ENCODE data around the gene TRIM44. TPM values are rescaled to one million over a fixed set of nuclear protein-coding genes. Genes with fewer than 3 reads are reported as not detected.
"Not testable (repeated sequence)": the region's sequence is repeated elsewhere in the genome, so short reads cannot be mapped to it uniquely, and the experiment has no call there.

The TRIM44 gene
- total and polyA plus RNA-seq, 3 donors from 2014 or later, result 37.1 to 42.3 (median 41.6) TPM

- no peak for TF ChIP-seq CTCF (IDR thresholded peaks at IDR 0.05)
- TF ChIP-seq POLR2A (IDR thresholded peaks at IDR 0.05), result no peak
- no peak for DNase-seq
- Histone ChIP-seq H3K4me1 (no peaks in the 10 kb centered on the region), H3K27ac (no peak overlapping the region), H3K4me3 (no peak overlapping the region), H3K27me3 (no peaks in the 10 kb centered on the region), H3K36me3 (ENCODE audit: low read depth, missing control alignments) (no peaks in the 10 kb centered on the region), H3K9me3 (no peaks in the 10 kb centered on the region)
- intact Hi-C loops (cut with DNase I; ENCODE audit: low total_unique reads), result no loop called here
- whole genome bisulfite sequencing, 2 donors, result 85 to 96% methylated on average over 2 of the region's 2 CpGs
These were observed 193.7 kb downstream of the TRIM44 start for GRCh38 chr11:35856259-35856658.

GRCh38 chr11:35856756-35857155 lies 194.2 kb downstream of the TRIM44 start:
- no peaks in the 10 kb centered on the region for H3K27me3 ChIP-seq
- no peaks in the 10 kb centered on the region for H3K9me3 ChIP-seq
- DNase-seq, result no peak
- TF ChIP-seq POLR2A (IDR thresholded peaks at IDR 0.05) (no peak), CTCF (IDR thresholded peaks at IDR 0.05) (no peak)
- no peak overlapping the region for H3K27ac ChIP-seq
- no peaks in the 10 kb centered on the region for H3K4me1 ChIP-seq
- no peak overlapping the region for H3K4me3 ChIP-seq
- no peaks in the 10 kb centered on the region for H3K36me3 ChIP-seq (ENCODE audit: low read depth, missing control alignments)
- intact Hi-C loops (cut with DNase I; ENCODE audit: low total_unique reads), result no loop called here

GRCh38 chr11:35857922-35858321 lies 195.3 kb downstream of the TRIM44 start:
- intact Hi-C loops (cut with DNase I; ENCODE audit: low total_unique reads), result no loop called here
- 96 to 100% methylated on average over 3 of the region's 3 CpGs for WGBS, 2 donors
- TF ChIP-seq CTCF (IDR thresholded peaks at IDR 0.05) (no peak), POLR2A (IDR thresholded peaks at IDR 0.05) (no peak)
- H3K36me3 ChIP-seq (ENCODE audit: low read depth, missing control alignments), result no peaks in the 10 kb centered on the region
- H3K9me3 ChIP-seq, result no peaks in the 10 kb centered on the region
- no peak for DNase-seq
- no peaks in the 10 kb centered on the region for H3K27me3 ChIP-seq
- H3K4me1 ChIP-seq, result no peaks in the 10 kb centered on the region
- H3K4me3 ChIP-seq, result no peak overlapping the region
- H3K27ac ChIP-seq, result no peak overlapping the region

GRCh38 chr11:35859301-35859700 lies 196.7 kb downstream of the TRIM44 start:
- TF ChIP-seq POLR2A (IDR thresholded peaks at IDR 0.05) (no peak), CTCF (IDR thresholded peaks at IDR 0.05) (no peak)
- Histone ChIP-seq H3K4me3 (no peak overlapping the region), H3K4me1 (no peaks in the 10 kb centered on the region), H3K27me3 (no peaks in the 10 kb centered on the region), H3K9me3 (no peaks in the 10 kb centered on the region), H3K36me3 (ENCODE audit: low read depth, missing control alignments) (no peaks in the 10 kb centered on the region), H3K27ac (no peak overlapping the region)
- 90 to 93% methylated on average over 2 of the region's 2 CpGs for WGBS, 2 donors
- intact Hi-C loops (cut with DNase I; ENCODE audit: low total_unique reads), result no loop called here
- DNase-seq, result no peak

- H3K9me3 ChIP-seq; H3K27ac ChIP-seq; DNase-seq; intact Hi-C loops (cut with DNase I; ENCODE audit: low total_unique reads); H3K36me3 ChIP-seq (ENCODE audit: low read depth, missing control alignments); H3K27me3 ChIP-seq; H3K4me1 ChIP-seq; H3K4me3 ChIP-seq: not testable (repeated sequence)
- 95 to 100% methylated on average over 2 to 3 of the region's 3 CpGs for WGBS, 2 donors
These were observed 197.6 kb downstream of the TRIM44 start for GRCh38 chr11:35860194-35860593.

Measured in testis (tissue), 3 donors.